HCT116 (cell line): ENCODE data around the gene DPY19L3. TPM values are rescaled to one million over a fixed set of nuclear protein-coding genes. Genes with fewer than 3 reads are reported as not detected.

Source experiments
- ATAC-seq: fragments of 200-7000 bp; cut with Tn5 transposase; 2 replicates; pipeline ENCODE4 v1.9.1; 2020; ENCODE audit warnings: mild to moderate bottlenecking, moderate library complexity
- BruUV-seq: library from RNA; stranded (reverse); fragments of 400-500 nt; replicated peaks from 2 replicates; lab custom pipeline; 2021; lab: Mats Ljungman, UMichigan
- CTCF ChIA-PET: fragments of 300-600 bp; sonication (Branson Sonifier 250); formaldehyde crosslinking; loops from one replicate; lab custom pipeline; 2021; ENCODE audit warnings: antibody characterized with exemption; lab: Charles Lee
- POLR2A ChIA-PET: fragments of 300-600, 350-600 bp; sonication (Branson Sonifier 250); formaldehyde crosslinking; loops from one replicate; lab custom pipeline; 2021; ENCODE audit warnings: antibody characterized with exemption; lab: Charles Lee
- RAD21 ChIA-PET, 2 experiments: fragments of 300-600 bp; sonication (Branson Sonifier 250); formaldehyde crosslinking; loops; one replicate each; lab custom pipeline; 2023; ENCODE audit warnings: low total read pairs in 2 of 2; ENCODE audit not compliant: uncharacterized antibody in 2 of 2, unreplicated experiment in 2 of 2, low non-redundant PET in 1 of 2; lab: Charles Lee
- DNase-seq: peaks from one replicate; pipeline ENCODE4 v3.0.0-alpha.2; 2010; ENCODE audit warnings: low read depth, low spot score
- H2AFZ ChIP-seq: fragments of 200-600 bp; shearing (Covaris generic), sonication (generic); 2 replicates; pipeline ENCODE4 v1.6.1; 2017; ENCODE audit warnings: low read depth, mixed run types, mixed read lengths, antibody characterized with exemption, low read length; ENCODE audit not compliant: poor library complexity, severe bottlenecking
- H3K27ac ChIP-seq: 2 replicates; pipeline ENCODE4 v1.5.1; 2012; ENCODE audit warnings: low read depth, low read length
- H3K27me3 ChIP-seq: fragments of 200-600 bp; sonication (generic); 2 replicates; pipeline ENCODE4 v1.6.1; 2016; ENCODE audit warnings: mixed run types, low read length, mixed read lengths; ENCODE audit not compliant: insufficient read depth
- H3K36me3 ChIP-seq, 2 experiments: fragments of 200-500 bp in 1 of 2; fragments of 200-600 bp in 1 of 2; sonication (Bioruptor generic) in 1 of 2; sonication (generic) in 1 of 2; 2 replicates each; pipeline versions ENCODE4 v1.5.1 to v1.6.1; 2014 to 2016; ENCODE audit warnings: low read length in 2 of 2, inconsistent platforms in 1 of 2, mixed read lengths in 1 of 2, mixed run types in 1 of 2; ENCODE audit not compliant: insufficient read depth in 2 of 2, control insufficient read depth in 1 of 2
- H3K4me1 ChIP-seq, 2 experiments: fragments of 200-600 bp in 1 of 2; sonication (generic) in 1 of 2; 2 replicates each; pipeline versions ENCODE4 v1.5.1 to v1.6.1; 2012 to 2017; ENCODE audit warnings: low read length in 2 of 2, inconsistent platforms in 1 of 2, mild to moderate bottlenecking in 1 of 2, mixed read lengths in 1 of 2, mixed run types in 1 of 2, moderate library complexity in 1 of 2; ENCODE audit not compliant: insufficient read depth in 2 of 2, control insufficient read depth in 1 of 2
- H3K4me2 ChIP-seq: fragments of 200-600 bp; sonication (generic); 2 replicates; pipeline ENCODE4 v1.6.1; 2017; ENCODE audit warnings: mixed run types, low read length, mixed read lengths
- H3K4me3 ChIP-seq, 2 experiments: fragments of 200-600 bp in 1 of 2; sonication (generic) in 1 of 2; replicated peaks in 1 of 2; 2 replicates each; pipeline ENCODE4 v1.5.1; 2011 to 2016; ENCODE audit warnings: low read length in 2 of 2, control low read depth in 1 of 2, low read depth in 1 of 2, mild to moderate bottlenecking in 1 of 2, mixed read lengths in 1 of 2, mixed run types in 1 of 2
- H3K79me2 ChIP-seq: fragments of 200-600 bp; sonication (generic); 2 replicates; pipeline ENCODE4 v1.6.1; 2017; ENCODE audit warnings: mild to moderate bottlenecking, mixed run types, low read length, moderate library complexity, mixed read lengths; ENCODE audit not compliant: insufficient read depth
- H3K9ac ChIP-seq: fragments of 200-600 bp; sonication (generic); 2 replicates; pipeline ENCODE4 v1.6.1; 2016; ENCODE audit warnings: low read length, mixed read lengths
- H3K9me2 ChIP-seq: fragments of 200-600 bp; sonication (generic), shearing (Covaris generic); 2 replicates; pipeline ENCODE4 v1.6.1; 2017; ENCODE audit warnings: mixed run types, mild to moderate bottlenecking, moderate library complexity; ENCODE audit not compliant: insufficient read depth
- H3K9me3 ChIP-seq, 2 experiments: fragments of 200-500 bp in 1 of 2; fragments of 200-600 bp in 1 of 2; sonication (Bioruptor generic) in 1 of 2; sonication (generic) in 1 of 2; 2 replicates each; pipeline ENCODE4 v1.6.1; 2014 to 2017; ENCODE audit warnings: low read length in 2 of 2, mixed read lengths in 2 of 2, inconsistent platforms in 1 of 2, low read depth in 1 of 2, mild to moderate bottlenecking in 1 of 2, mixed run types in 1 of 2, moderate library complexity in 1 of 2; ENCODE audit not compliant: control insufficient read depth in 1 of 2, insufficient read depth in 1 of 2
- H4K20me1 ChIP-seq: fragments of 200-600 bp; sonication (generic), shearing (Covaris generic); 2 replicates; pipeline ENCODE4 v1.6.1; 2017; ENCODE audit warnings: mixed run types, mild to moderate bottlenecking, moderate library complexity; ENCODE audit not compliant: insufficient read depth
- CEBPB ChIP-seq: IDR thresholded peaks from 2 replicates; pipeline ENCODE4 v1.6.1; 2012; ENCODE audit warnings: low read depth
- EGR1 ChIP-seq: IDR thresholded peaks from 2 replicates; pipeline ENCODE4 v1.6.1; 2012; ENCODE audit warnings: low read depth
- EZH2phosphoT487 ChIP-seq: fragments of 200-600 bp; IDR thresholded peaks from 2 replicates; pipeline ENCODE4 v1.6.1; 2018; ENCODE audit warnings: antibody characterized with exemption, borderline replicate concordance
- FOSL1 ChIP-seq: IDR thresholded peaks from 2 replicates; pipeline ENCODE4 v1.6.1; 2012; ENCODE audit warnings: low read depth
- MAX ChIP-seq: IDR thresholded peaks from 2 replicates; pipeline ENCODE4 v1.6.1; 2012
- POLR2A ChIP-seq: IDR thresholded peaks from 2 replicates; pipeline ENCODE4 v1.7.0; 2011; ENCODE audit warnings: borderline replicate concordance; ENCODE audit not compliant: insufficient read depth, insufficient read length; ENCODE audit errors: extremely low read depth
- RAD21 ChIP-seq: IDR thresholded peaks from 2 replicates; pipeline ENCODE4 v1.6.1; 2012; ENCODE audit warnings: low read depth, mild to moderate bottlenecking
- SIN3A ChIP-seq: IDR thresholded peaks from 2 replicates; pipeline ENCODE4 v1.6.1; 2012; ENCODE audit warnings: low read depth
- SP1 ChIP-seq: IDR thresholded peaks from 2 replicates; pipeline ENCODE4 v1.6.1; 2012; ENCODE audit warnings: low read depth
- YY1 ChIP-seq: IDR thresholded peaks from 2 replicates; pipeline ENCODE4 v1.6.1; 2011; ENCODE audit warnings: low read length, low read depth, moderate library complexity, mild to moderate bottlenecking; ENCODE audit not compliant: insufficient replicate concordance; ENCODE audit errors: extremely low read depth
- ZNF274 ChIP-seq: fragments of 200-500 bp; sonication (Bioruptor generic); IDR thresholded peaks from 2 replicates; pipeline ENCODE4 v1.6.1; 2014; ENCODE audit warnings: mild to moderate bottlenecking, low read depth, low read length, inconsistent platforms
- intact Hi-C: fragments of 100-400 bp; cut with micrococcal nuclease; formaldehyde crosslinking; loops from 2 replicates; pipeline ENCODE4 v1.10.0; 2022
- total RNA-seq: library from RNA; stranded (reverse); gene quantifications from one replicate; pipeline ENCODE4 v1.2.1, GENCODE V29; 2021; ENCODE audit not compliant: unreplicated experiment
- TF ChIP-seq, protein P1 (sequence below): IDR thresholded peaks from 2 replicates; pipeline ENCODE4 v1.6.1; 2012; ENCODE audit warnings: low read depth
- TF ChIP-seq, protein P2 (sequence below): IDR thresholded peaks from 2 replicates; pipeline ENCODE4 v1.6.1; 2011; ENCODE audit warnings: mild to moderate bottlenecking, low read length, moderate library complexity; ENCODE audit not compliant: insufficient replicate concordance; ENCODE audit errors: extremely low read depth

The DPY19L3 gene
- total RNA-seq, 1 experiment from 2014 or later, result 14.5 TPM

DNA sequence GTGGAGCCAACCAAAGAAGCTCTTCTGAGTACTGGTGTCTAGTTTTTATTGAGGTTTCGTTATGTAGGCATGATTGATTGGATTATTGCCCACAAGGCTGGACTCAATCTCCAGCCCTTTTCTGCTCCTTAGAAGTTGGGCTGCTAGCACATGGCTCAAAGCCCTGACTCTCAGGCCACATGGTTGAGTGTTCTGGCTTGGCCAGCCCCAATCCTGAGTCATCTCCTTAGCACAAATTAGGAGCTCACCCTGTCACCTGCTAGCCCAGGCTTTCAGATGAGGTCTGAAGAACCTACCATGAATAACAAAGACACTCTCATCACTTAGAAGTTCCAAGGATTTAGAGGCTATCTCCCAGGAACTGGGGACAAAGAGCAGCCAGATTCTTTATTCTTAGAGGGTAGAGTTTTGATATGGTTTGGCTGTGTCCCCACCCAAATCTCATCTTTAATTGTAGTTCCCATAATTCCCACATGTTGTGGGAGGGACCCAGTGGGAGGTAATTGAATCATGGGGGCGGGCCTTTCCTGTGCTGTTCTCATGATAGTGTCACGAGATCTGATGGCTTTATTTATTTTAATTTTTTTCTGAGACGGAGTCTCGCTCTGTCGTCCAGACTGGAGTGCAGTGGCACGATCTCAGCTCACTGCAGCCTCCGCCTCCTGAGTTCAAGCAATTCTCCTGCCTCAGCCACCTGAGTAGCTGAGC, 11.3 kb downstream of the DPY19L3 start:
- no peak overlapping the region for H3K9ac ChIP-seq
- H3K4me1 ChIP-seq, result no peaks in the 10 kb centered on the region
- no peaks in the 10 kb centered on the region for H3K9me3 ChIP-seq
- no peak for DNase-seq
- CTCF ChIA-PET, result no interaction called here
- no peak for TF ChIP-seq YY1
- TF ChIP-seq, protein P1, sequence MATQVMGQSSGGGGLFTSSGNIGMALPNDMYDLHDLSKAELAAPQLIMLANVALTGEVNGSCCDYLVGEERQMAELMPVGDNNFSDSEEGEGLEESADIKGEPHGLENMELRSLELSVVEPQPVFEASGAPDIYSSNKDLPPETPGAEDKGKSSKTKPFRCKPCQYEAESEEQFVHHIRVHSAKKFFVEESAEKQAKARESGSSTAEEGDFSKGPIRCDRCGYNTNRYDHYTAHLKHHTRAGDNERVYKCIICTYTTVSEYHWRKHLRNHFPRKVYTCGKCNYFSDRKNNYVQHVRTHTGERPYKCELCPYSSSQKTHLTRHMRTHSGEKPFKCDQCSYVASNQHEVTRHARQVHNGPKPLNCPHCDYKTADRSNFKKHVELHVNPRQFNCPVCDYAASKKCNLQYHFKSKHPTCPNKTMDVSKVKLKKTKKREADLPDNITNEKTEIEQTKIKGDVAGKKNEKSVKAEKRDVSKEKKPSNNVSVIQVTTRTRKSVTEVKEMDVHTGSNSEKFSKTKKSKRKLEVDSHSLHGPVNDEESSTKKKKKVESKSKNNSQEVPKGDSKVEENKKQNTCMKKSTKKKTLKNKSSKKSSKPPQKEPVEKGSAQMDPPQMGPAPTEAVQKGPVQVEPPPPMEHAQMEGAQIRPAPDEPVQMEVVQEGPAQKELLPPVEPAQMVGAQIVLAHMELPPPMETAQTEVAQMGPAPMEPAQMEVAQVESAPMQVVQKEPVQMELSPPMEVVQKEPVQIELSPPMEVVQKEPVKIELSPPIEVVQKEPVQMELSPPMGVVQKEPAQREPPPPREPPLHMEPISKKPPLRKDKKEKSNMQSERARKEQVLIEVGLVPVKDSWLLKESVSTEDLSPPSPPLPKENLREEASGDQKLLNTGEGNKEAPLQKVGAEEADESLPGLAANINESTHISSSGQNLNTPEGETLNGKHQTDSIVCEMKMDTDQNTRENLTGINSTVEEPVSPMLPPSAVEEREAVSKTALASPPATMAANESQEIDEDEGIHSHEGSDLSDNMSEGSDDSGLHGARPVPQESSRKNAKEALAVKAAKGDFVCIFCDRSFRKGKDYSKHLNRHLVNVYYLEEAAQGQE, result no peak
- TF ChIP-seq CEBPB, result no peak
- no peak for TF ChIP-seq MAX
- no peak for TF ChIP-seq EGR1
- TF ChIP-seq SP1, result no peak
- TF ChIP-seq ZNF274, result no peak
- TF ChIP-seq, protein P2, sequence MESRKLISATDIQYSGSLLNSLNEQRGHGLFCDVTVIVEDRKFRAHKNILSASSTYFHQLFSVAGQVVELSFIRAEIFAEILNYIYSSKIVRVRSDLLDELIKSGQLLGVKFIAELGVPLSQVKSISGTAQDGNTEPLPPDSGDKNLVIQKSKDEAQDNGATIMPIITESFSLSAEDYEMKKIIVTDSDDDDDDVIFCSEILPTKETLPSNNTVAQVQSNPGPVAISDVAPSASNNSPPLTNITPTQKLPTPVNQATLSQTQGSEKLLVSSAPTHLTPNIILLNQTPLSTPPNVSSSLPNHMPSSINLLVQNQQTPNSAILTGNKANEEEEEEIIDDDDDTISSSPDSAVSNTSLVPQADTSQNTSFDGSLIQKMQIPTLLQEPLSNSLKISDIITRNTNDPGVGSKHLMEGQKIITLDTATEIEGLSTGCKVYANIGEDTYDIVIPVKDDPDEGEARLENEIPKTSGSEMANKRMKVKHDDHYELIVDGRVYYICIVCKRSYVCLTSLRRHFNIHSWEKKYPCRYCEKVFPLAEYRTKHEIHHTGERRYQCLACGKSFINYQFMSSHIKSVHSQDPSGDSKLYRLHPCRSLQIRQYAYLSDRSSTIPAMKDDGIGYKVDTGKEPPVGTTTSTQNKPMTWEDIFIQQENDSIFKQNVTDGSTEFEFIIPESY, result no peak
- TF ChIP-seq POLR2A, result no peak
- no peak for TF ChIP-seq RAD21
- no peak for TF ChIP-seq FOSL1
- no peak for TF ChIP-seq EZH2phosphoT487
- TF ChIP-seq SIN3A, result no peak
- TF ChIP-seq, all 23 proteins: peak for 0
- H3K4me2 ChIP-seq, result no peak overlapping the region
- no TSS peak for BruUV-seq
- no peaks in the 10 kb centered on the region for H4K20me1 ChIP-seq
- H3K36me3 ChIP-seq, result peaks cover 0 to 7% of the 10 kb centered on the region in 2 experiments; a peak in 3 of 4 replicates
- H2AFZ ChIP-seq, result no peak overlapping the region
- RAD21 ChIA-PET, result no interaction called here
- POLR2A ChIA-PET, result interaction anchor here (0.6 kb wide), 1 partner anchor 13 kb away, joined by 3 read pairs; no protein-coding TSS in a partner anchor
- H3K27me3 ChIP-seq, result no peaks in the 10 kb centered on the region
- intact Hi-C loops, result no loop called here
- ATAC-seq, result no peak
- no peaks in the 10 kb centered on the region for H3K9me2 ChIP-seq
- H3K79me2 ChIP-seq, result no peaks in the 10 kb centered on the region
- no peak overlapping the region for H3K4me3 ChIP-seq
- H3K27ac ChIP-seq, result no peak overlapping the region
